ENCODE results near the gene PEX26.

PEX26 gene

GRCh38 chr22:18057568-18058209, 20.1 kb upstream of the PEX26 start:
- H3K36me3 ChIP-seq (ENCODE audit: insufficient read depth, low read length) = no peaks in the 10 kb centered on the region
- H3K27me3 ChIP-seq (ENCODE audit: insufficient read depth, low read length, poor library complexity, severe bottlenecking) = no peaks in the 10 kb centered on the region
- H3K4me2 ChIP-seq (ENCODE audit: low read depth, low read length, poor library complexity, severe bottlenecking) = no peak overlapping the region
- H3K4me1 ChIP-seq (ENCODE audit: insufficient read depth, low read length, poor library complexity, severe bottlenecking) = no peaks in the 10 kb centered on the region
- H3K79me2 ChIP-seq (ENCODE audit: insufficient read depth, low read length) = no peaks in the 10 kb centered on the region
- no peak overlapping the region for H3K4me3 ChIP-seq (ENCODE audit: low read length, poor library complexity, severe bottlenecking)
- H2AFZ ChIP-seq (ENCODE audit: low read length) = no peak overlapping the region
- H4K20me1 ChIP-seq (ENCODE audit: insufficient read depth, low read length, poor library complexity, severe bottlenecking) = no peaks in the 10 kb centered on the region
- TF ChIP-seq CTCF (conservative IDR thresholded peaks at IDR 0.05; ENCODE audit: low read length) = no peak
- TF ChIP-seq EZH2phosphoT487 (IDR thresholded peaks at IDR 0.05; ENCODE audit: borderline replicate concordance) = no peak
- H3K9ac ChIP-seq (ENCODE audit: low read depth, low read length, poor library complexity, severe bottlenecking) = no peak overlapping the region
- no peaks in the 10 kb centered on the region for H3F3A ChIP-seq (ENCODE audit: low read depth)
- H3K9me2 ChIP-seq (replicated peaks; ENCODE audit: low read depth, low read length) = no peaks in the 10 kb centered on the region
- no peaks in the 10 kb centered on the region for H3K9me3 ChIP-seq (ENCODE audit: insufficient read depth, low read depth, low read length)

- Histone ChIP-seq H3K27me3 (ENCODE audit: insufficient read depth, low read length, poor library complexity, severe bottlenecking) (no peaks in the 10 kb centered on the region), H4K20me1 (ENCODE audit: insufficient read depth, low read length, poor library complexity, severe bottlenecking) (no peaks in the 10 kb centered on the region), H3K9me2 (replicated peaks; ENCODE audit: low read depth, low read length) (no peaks in the 10 kb centered on the region), H3K4me2 (ENCODE audit: low read depth, low read length, poor library complexity, severe bottlenecking) (no peak overlapping the region), H3K36me3 (ENCODE audit: insufficient read depth, low read length) (no peaks in the 10 kb centered on the region), H3K9ac (ENCODE audit: low read depth, low read length, poor library complexity, severe bottlenecking) (no peak overlapping the region), H3K79me2 (ENCODE audit: insufficient read depth, low read length) (no peaks in the 10 kb centered on the region), H3K9me3 (ENCODE audit: insufficient read depth, low read depth, low read length) (no peaks in the 10 kb centered on the region), H2AFZ (ENCODE audit: low read length) (no peak overlapping the region), H3K4me1 (ENCODE audit: insufficient read depth, low read length, poor library complexity, severe bottlenecking) (no peaks in the 10 kb centered on the region), H3F3A (ENCODE audit: low read depth) (no peaks in the 10 kb centered on the region), H3K4me3 (ENCODE audit: low read length, poor library complexity, severe bottlenecking) (no peak overlapping the region)
- TF ChIP-seq CTCF (conservative IDR thresholded peaks at IDR 0.05; ENCODE audit: low read length) = no peak
- TF ChIP-seq EZH2phosphoT487 (IDR thresholded peaks at IDR 0.05; ENCODE audit: borderline replicate concordance) = no peak
Observed at GRCh38 chr22:18058371-18059093, 19.3 kb upstream of the PEX26 start.

GRCh38 chr22:18059094-18059417, 18.7 kb upstream of the PEX26 start:
- H3K36me3 ChIP-seq (ENCODE audit: insufficient read depth, low read length) = no peaks in the 10 kb centered on the region
- H2AFZ ChIP-seq (ENCODE audit: low read length) = no peak overlapping the region
- H4K20me1 ChIP-seq (ENCODE audit: insufficient read depth, low read length, poor library complexity, severe bottlenecking) = no peaks in the 10 kb centered on the region
- H3K4me2 ChIP-seq (ENCODE audit: low read depth, low read length, poor library complexity, severe bottlenecking) = no peak overlapping the region
- no peaks in the 10 kb centered on the region for H3K79me2 ChIP-seq (ENCODE audit: insufficient read depth, low read length)
- no peaks in the 10 kb centered on the region for H3F3A ChIP-seq (ENCODE audit: low read depth)
- no peaks in the 10 kb centered on the region for H3K4me1 ChIP-seq (ENCODE audit: insufficient read depth, low read length, poor library complexity, severe bottlenecking)
- no peak overlapping the region for H3K9ac ChIP-seq (ENCODE audit: low read depth, low read length, poor library complexity, severe bottlenecking)
- TF ChIP-seq EZH2phosphoT487 (IDR thresholded peaks at IDR 0.05; ENCODE audit: borderline replicate concordance) (no peak), CTCF (conservative IDR thresholded peaks at IDR 0.05; ENCODE audit: low read length) (no peak)
- no peak overlapping the region for H3K4me3 ChIP-seq (ENCODE audit: low read length, poor library complexity, severe bottlenecking)
- H3K9me3 ChIP-seq (ENCODE audit: insufficient read depth, low read depth, low read length) = no peaks in the 10 kb centered on the region
- no peaks in the 10 kb centered on the region for H3K27me3 ChIP-seq (ENCODE audit: insufficient read depth, low read length, poor library complexity, severe bottlenecking)
- H3K9me2 ChIP-seq (replicated peaks; ENCODE audit: low read depth, low read length) = no peaks in the 10 kb centered on the region
